Measurements from ENCODE around the gene CLCN3. TPM values are rescaled to one million over a fixed set of nuclear protein-coding genes. Genes with fewer than 3 reads are reported as not detected.

Gene CLCN3
- total and polyA plus RNA-seq, 12 donors = 13.1 to 94.9 (median 62.9) TPM

- DNase-seq (no peak), ATAC-seq (no peak)
- no peak for TF ChIP-seq CTCF (IDR thresholded peaks at IDR 0.05)
- Histone ChIP-seq H3K4me3 (no peak overlapping the region), H3K27me3 (no peaks in the 10 kb centered on the region), H3K9me3 (no peaks in the 10 kb centered on the region), H3K36me3 (peaks cover 0 to 75% (median 8%) of the 10 kb centered on the region in 9 donors), H3K4me1 (peaks cover 0 to 9% (median 0%) of the 10 kb centered on the region in 9 donors), H3K27ac (no peak overlapping the region)
- intact Hi-C loops (cut with DNase I) = no loop called here
- WGBS, 2 donors = 92 to 100% methylated on average over 2 of the region's 2 CpGs
Measured at GRCh38 chr4:169741569-169741968, 121.2 kb downstream of the CLCN3 start.

GRCh38 chr4:169744601-169745000 is 124.2 kb downstream of the CLCN3 start:
- DNase-seq (no peak), ATAC-seq (no peak)
- no peak overlapping the region for H3K27ac ChIP-seq
- H3K4me3 ChIP-seq = no peak overlapping the region
- intact Hi-C loops (cut with DNase I) = no loop called here
- H3K9me3 ChIP-seq = no peaks in the 10 kb centered on the region
- TF ChIP-seq CTCF (IDR thresholded peaks at IDR 0.05) = no peak
- peaks cover 0 to 77% (median 18%) of the 10 kb centered on the region in 9 donors for H3K36me3 ChIP-seq
- H3K4me1 ChIP-seq = peaks cover 0 to 9% (median 0%) of the 10 kb centered on the region in 9 donors
- H3K27me3 ChIP-seq = no peaks in the 10 kb centered on the region
- WGBS, 2 donors = 96 to 100% methylated on average over 1 of the region's 1 CpG

- Histone ChIP-seq H3K27me3 (no peaks in the 10 kb centered on the region), H3K4me3 (no peak overlapping the region), H3K4me1 (peaks cover 0 to 9% (median 0%) of the 10 kb centered on the region in 9 donors), H3K36me3 (peaks cover 0 to 77% (median 21%) of the 10 kb centered on the region in 9 donors), H3K9me3 (no peaks in the 10 kb centered on the region), H3K27ac (no peak overlapping the region)
- WGBS, 2 donors = 95 to 100% methylated on average over 1 of the region's 1 CpG
- no peak for TF ChIP-seq CTCF (IDR thresholded peaks at IDR 0.05)
- no peak for ATAC-seq
- no peak for DNase-seq
- intact Hi-C loops (cut with DNase I) = no loop called here
Measured at GRCh38 chr4:169745291-169745690, 124.9 kb downstream of the CLCN3 start.

GRCh38 chr4:169756971-169757574 is 136.7 kb downstream of the CLCN3 start:
- DNase-seq (no peak), ATAC-seq (peak in 2 of 8 donors; percentile 7 to 10)
- Histone ChIP-seq H3K4me3 (peak overlapping the region; percentile 61 to 95 (median 82)), H3K36me3 (peaks cover 0 to 16% (median 12%) of the 10 kb centered on the region in 9 donors), H3K9me3 (no peaks in the 10 kb centered on the region), H3K27ac (peak overlapping the region in 9 of 10 donors; percentile 45 to 84 (median 75)), H3K4me1 (peaks cover 0 to 28% (median 18%) of the 10 kb centered on the region in 9 donors), H3K27me3 (no peaks in the 10 kb centered on the region)
- WGBS, 2 donors = 4 to 7% methylated on average over 13 of the region's 13 CpGs
- TF ChIP-seq CTCF (IDR thresholded peaks at IDR 0.05) = no peak
- intact Hi-C loops (cut with DNase I) = loop anchor here in 1 of 10 donors (10.0 kb wide), 1 partner anchor 142 kb away; the partner anchor contains the start of gene NEK1

Data from heart right ventricle (tissue), 16 donors.